SK-N-SH treated with all-trans-retinoic acid at 6 μM for 48 hours (cell line): ENCODE data around the gene LRBA.

Experiments
- ATAC-seq: fragments of 200-7000 bp; cut with Tn5 transposase; 3 replicates; pipeline ENCODE4 v1.9.1; 2020; ENCODE audit warnings: mild to moderate bottlenecking, moderate library complexity
- ARNTL ChIP-seq: fragments of 450-650 bp; formaldehyde crosslinking; IDR thresholded peaks from 2 replicates; pipeline ENCODE4 v1.5.0; 2020; ENCODE audit warnings: low read depth, mild to moderate bottlenecking, moderate library complexity, borderline replicate concordance
- BACH2 ChIP-seq: fragments of 250-450 bp; sonication (Bioruptor Pico); IDR thresholded peaks from 2 replicates; pipeline ENCODE4 v1.9.0; 2021; ENCODE audit warnings: mild to moderate bottlenecking, borderline replicate concordance
- CREB5 ChIP-seq: fragments of 250-450 bp; sonication (Bioruptor Pico); IDR thresholded peaks from 2 replicates; pipeline ENCODE4 v1.5.1; 2020; ENCODE audit warnings: low read depth, mild to moderate bottlenecking, moderate library complexity
- CSDC2 ChIP-seq: fragments of 250-450 bp; sonication (Bioruptor Pico); IDR thresholded peaks from 2 replicates; pipeline ENCODE4 v1.5.0; 2020; ENCODE audit warnings: mild to moderate bottlenecking, moderate library complexity
- ESRRG ChIP-seq: fragments of 250-450 bp; sonication (Bioruptor Pico); IDR thresholded peaks from 2 replicates; pipeline ENCODE4 v1.6.1; 2021; ENCODE audit warnings: mild to moderate bottlenecking
- GLIS3 ChIP-seq: fragments of 250-450 bp; sonication (Bioruptor Pico); IDR thresholded peaks from 2 replicates; pipeline ENCODE4 v1.5.0; 2020; ENCODE audit warnings: mild to moderate bottlenecking, moderate library complexity
- ISL1 ChIP-seq: fragments of 250-450 bp; sonication (Bioruptor Pico); IDR thresholded peaks from 2 replicates; pipeline ENCODE4 v2.1.2; 2022; ENCODE audit warnings: mild to moderate bottlenecking, moderate library complexity
- OSR1 ChIP-seq: fragments of 250-450 bp; sonication (Bioruptor Pico); IDR thresholded peaks from 2 replicates; pipeline ENCODE4 v1.8.0; 2022; ENCODE audit warnings: moderate library complexity, mild to moderate bottlenecking, inconsistent platforms
- PATZ1 ChIP-seq: fragments of 250-450 bp; sonication (Bioruptor Pico); IDR thresholded peaks from 2 replicates; pipeline ENCODE4 v1.8.0; 2020; ENCODE audit warnings: mild to moderate bottlenecking, moderate library complexity, borderline replicate concordance
- PPARA ChIP-seq: fragments of 250-450 bp; sonication (Bioruptor Pico); IDR thresholded peaks from 2 replicates; pipeline ENCODE4 v1.5.0; 2020; ENCODE audit warnings: mild to moderate bottlenecking, borderline replicate concordance
- RARB ChIP-seq: fragments of 250-450 bp; sonication (Bioruptor Pico); IDR thresholded peaks from 2 replicates; pipeline ENCODE4 v1.8.0; 2021; ENCODE audit warnings: mild to moderate bottlenecking, moderate library complexity
- SNAI2 ChIP-seq: fragments of 250-450 bp; sonication (Bioruptor Pico); IDR thresholded peaks from 2 replicates; pipeline ENCODE4 v1.5.0; 2020; ENCODE audit warnings: mild to moderate bottlenecking, moderate library complexity
- TCF4 ChIP-seq: fragments of 250-450 bp; sonication (Bioruptor Pico); IDR thresholded peaks from 2 replicates; pipeline ENCODE4 v1.8.0; 2021; ENCODE audit warnings: mild to moderate bottlenecking, moderate library complexity, borderline replicate concordance
- TOX ChIP-seq: fragments of 250-450 bp; sonication (Bioruptor Pico); IDR thresholded peaks from 2 replicates; pipeline ENCODE4 v1.8.0; 2021; ENCODE audit warnings: mild to moderate bottlenecking, moderate library complexity, borderline replicate concordance
- ZC3H10 ChIP-seq: fragments of 250-450 bp; sonication (Bioruptor Pico); IDR thresholded peaks from 2 replicates; pipeline ENCODE4 v1.5.1; 2021; ENCODE audit warnings: mild to moderate bottlenecking, moderate library complexity
- ZFP3 ChIP-seq: fragments of 250-450 bp; sonication (Bioruptor Pico); IDR thresholded peaks from 2 replicates; pipeline ENCODE4 v1.5.0; 2020; ENCODE audit warnings: mild to moderate bottlenecking, moderate library complexity
- ZFP30 ChIP-seq: fragments of 450-650 bp; formaldehyde crosslinking; IDR thresholded peaks from 2 replicates; pipeline ENCODE4 v1.5.0; 2022; ENCODE audit warnings: mild to moderate bottlenecking, moderate library complexity
- ZNF565 ChIP-seq: fragments of 450-650 bp; formaldehyde crosslinking; conservative IDR thresholded peaks from 2 replicates; pipeline ENCODE4 v1.5.0; 2020; ENCODE audit warnings: low read depth, mild to moderate bottlenecking, moderate library complexity
- ZNF70 ChIP-seq: fragments of 450-650 bp; formaldehyde crosslinking; IDR thresholded peaks from 2 replicates; pipeline ENCODE4 v1.5.0; 2020; ENCODE audit warnings: mild to moderate bottlenecking, moderate library complexity
- ZNF8 ChIP-seq: fragments of 450-650 bp; formaldehyde crosslinking; IDR thresholded peaks from 2 replicates; pipeline ENCODE4 v1.5.0; 2020; ENCODE audit warnings: mild to moderate bottlenecking, moderate library complexity
- TF ChIP-seq, protein P1 (sequence below): fragments of 250-450 bp; sonication (Bioruptor Pico); IDR thresholded peaks from 2 replicates; pipeline ENCODE4 v1.8.0; 2021; ENCODE audit warnings: low read depth, mild to moderate bottlenecking, moderate library complexity, borderline replicate concordance
- TF ChIP-seq, protein P2 (sequence below): fragments of 250-450 bp; sonication (Bioruptor Pico); IDR thresholded peaks from 2 replicates; pipeline ENCODE4 v1.5.1; 2021; ENCODE audit warnings: mild to moderate bottlenecking, moderate library complexity
- TF ChIP-seq, protein P3 (sequence below): fragments of 250-450 bp; sonication (Bioruptor Pico); IDR thresholded peaks from 2 replicates; pipeline ENCODE4 v1.5.0; 2020; ENCODE audit warnings: mild to moderate bottlenecking, moderate library complexity

Gene LRBA

GRCh38 chr4:150482581-150482980, 532.5 kb downstream of the LRBA start:
- no peak for ATAC-seq
- TF ChIP-seq ESRRG (CRISPR knock-in tag) (no peak), CREB5 (no peak), OSR1 (CRISPR knock-in tag) (no peak), PPARA (CRISPR knock-in tag) (no peak), TOX (CRISPR knock-in tag) (no peak), ZFP30 (no peak), RARB (CRISPR knock-in tag) (no peak), TCF4 (CRISPR knock-in tag) (no peak), ISL1 (no peak), BACH2 (CRISPR knock-in tag) (no peak), ZNF565 (CRISPR knock-in tag) (no peak)
- TF ChIP-seq, protein P1, sequence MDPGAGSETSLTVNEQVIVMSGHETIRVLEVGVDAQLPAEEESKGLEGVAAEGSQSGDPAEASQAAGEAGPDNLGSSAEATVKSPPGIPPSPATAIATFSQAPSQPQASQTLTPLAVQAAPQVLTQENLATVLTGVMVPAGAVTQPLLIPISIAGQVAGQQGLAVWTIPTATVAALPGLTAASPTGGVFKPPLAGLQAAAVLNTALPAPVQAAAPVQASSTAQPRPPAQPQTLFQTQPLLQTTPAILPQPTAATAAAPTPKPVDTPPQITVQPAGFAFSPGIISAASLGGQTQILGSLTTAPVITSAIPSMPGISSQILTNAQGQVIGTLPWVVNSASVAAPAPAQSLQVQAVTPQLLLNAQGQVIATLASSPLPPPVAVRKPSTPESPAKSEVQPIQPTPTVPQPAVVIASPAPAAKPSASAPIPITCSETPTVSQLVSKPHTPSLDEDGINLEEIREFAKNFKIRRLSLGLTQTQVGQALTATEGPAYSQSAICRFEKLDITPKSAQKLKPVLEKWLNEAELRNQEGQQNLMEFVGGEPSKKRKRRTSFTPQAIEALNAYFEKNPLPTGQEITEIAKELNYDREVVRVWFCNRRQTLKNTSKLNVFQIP (CRISPR knock-in tag): no peak
- TF ChIP-seq, protein P2, sequence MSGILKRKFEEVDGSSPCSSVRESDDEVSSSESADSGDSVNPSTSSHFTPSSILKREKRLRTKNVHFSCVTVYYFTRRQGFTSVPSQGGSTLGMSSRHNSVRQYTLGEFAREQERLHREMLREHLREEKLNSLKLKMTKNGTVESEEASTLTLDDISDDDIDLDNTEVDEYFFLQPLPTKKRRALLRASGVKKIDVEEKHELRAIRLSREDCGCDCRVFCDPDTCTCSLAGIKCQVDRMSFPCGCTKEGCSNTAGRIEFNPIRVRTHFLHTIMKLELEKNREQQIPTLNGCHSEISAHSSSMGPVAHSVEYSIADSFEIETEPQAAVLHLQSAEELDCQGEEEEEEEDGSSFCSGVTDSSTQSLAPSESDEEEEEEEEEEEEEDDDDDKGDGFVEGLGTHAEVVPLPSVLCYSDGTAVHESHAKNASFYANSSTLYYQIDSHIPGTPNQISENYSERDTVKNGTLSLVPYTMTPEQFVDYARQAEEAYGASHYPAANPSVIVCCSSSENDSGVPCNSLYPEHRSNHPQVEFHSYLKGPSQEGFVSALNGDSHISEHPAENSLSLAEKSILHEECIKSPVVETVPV: no peak

DNA sequence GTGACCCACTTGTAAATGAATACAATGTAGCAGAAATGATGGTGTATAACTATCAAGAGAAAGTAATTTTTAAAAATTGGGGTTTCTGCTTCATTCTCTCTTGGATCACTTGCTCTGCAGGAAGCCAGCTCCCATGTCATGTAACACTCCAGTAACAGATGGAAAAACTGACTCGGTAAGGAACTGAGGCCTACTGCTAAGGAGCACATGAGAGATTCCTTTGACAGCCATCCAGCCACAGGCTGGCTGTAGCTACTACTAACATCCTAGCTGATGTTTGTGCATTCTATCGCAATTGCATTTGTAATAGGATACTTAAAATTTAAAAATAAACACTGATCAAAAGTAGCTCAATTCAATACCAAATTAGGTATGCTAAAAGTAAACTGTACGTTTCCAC, 535.4 kb downstream of the LRBA start:
- no peak for TF ChIP-seq BACH2 (CRISPR knock-in tag)
- TF ChIP-seq, protein P3, sequence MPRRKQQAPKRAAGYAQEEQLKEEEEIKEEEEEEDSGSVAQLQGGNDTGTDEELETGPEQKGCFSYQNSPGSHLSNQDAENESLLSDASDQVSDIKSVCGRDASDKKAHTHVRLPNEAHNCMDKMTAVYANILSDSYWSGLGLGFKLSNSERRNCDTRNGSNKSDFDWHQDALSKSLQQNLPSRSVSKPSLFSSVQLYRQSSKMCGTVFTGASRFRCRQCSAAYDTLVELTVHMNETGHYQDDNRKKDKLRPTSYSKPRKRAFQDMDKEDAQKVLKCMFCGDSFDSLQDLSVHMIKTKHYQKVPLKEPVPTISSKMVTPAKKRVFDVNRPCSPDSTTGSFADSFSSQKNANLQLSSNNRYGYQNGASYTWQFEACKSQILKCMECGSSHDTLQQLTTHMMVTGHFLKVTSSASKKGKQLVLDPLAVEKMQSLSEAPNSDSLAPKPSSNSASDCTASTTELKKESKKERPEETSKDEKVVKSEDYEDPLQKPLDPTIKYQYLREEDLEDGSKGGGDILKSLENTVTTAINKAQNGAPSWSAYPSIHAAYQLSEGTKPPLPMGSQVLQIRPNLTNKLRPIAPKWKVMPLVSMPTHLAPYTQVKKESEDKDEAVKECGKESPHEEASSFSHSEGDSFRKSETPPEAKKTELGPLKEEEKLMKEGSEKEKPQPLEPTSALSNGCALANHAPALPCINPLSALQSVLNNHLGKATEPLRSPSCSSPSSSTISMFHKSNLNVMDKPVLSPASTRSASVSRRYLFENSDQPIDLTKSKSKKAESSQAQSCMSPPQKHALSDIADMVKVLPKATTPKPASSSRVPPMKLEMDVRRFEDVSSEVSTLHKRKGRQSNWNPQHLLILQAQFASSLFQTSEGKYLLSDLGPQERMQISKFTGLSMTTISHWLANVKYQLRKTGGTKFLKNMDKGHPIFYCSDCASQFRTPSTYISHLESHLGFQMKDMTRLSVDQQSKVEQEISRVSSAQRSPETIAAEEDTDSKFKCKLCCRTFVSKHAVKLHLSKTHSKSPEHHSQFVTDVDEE (CRISPR knock-in tag): no peak
- no peak for TF ChIP-seq ZNF70 (CRISPR knock-in tag)
- TF ChIP-seq ARNTL (CRISPR knock-in tag): no peak
- ATAC-seq: no peak

DNA sequence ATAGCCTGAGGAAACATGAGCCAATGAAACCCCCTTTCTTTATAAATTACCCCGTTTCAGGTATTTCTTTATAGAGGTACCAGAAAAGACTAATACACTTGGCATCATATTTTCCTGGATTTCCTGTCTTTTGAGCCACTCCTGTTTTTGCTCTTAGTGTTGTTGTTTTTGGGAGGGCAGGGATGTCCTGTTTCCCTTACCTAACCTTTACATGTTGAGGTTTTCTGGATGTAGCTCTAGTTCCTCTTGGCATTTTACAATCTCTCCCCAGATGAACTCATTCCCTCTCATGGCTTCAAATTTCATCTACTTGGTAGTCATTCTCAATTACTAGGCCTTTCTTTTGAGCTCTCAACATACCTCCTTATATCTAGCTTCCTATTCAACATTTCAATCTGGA, 537.2 kb downstream of the LRBA start:
- ATAC-seq: no peak
- no peak for TF ChIP-seq ZNF8 (CRISPR knock-in tag)
- TF ChIP-seq PATZ1 (CRISPR knock-in tag): no peak
- TF ChIP-seq SNAI2 (CRISPR knock-in tag): no peak
- TF ChIP-seq CSDC2 (CRISPR knock-in tag): no peak
- no peak for TF ChIP-seq GLIS3 (CRISPR knock-in tag)
- TF ChIP-seq ZFP3 (CRISPR knock-in tag): no peak
- TF ChIP-seq RARB (CRISPR knock-in tag): no peak
- TF ChIP-seq OSR1 (CRISPR knock-in tag): no peak
- TF ChIP-seq, protein P1 (CRISPR knock-in tag): no peak
- TF ChIP-seq ZC3H10 (CRISPR knock-in tag): no peak
- TF ChIP-seq ARNTL (CRISPR knock-in tag): no peak
- TF ChIP-seq ISL1: no peak
- TF ChIP-seq PPARA (CRISPR knock-in tag): no peak
- TF ChIP-seq ZNF565 (CRISPR knock-in tag): no peak
- no peak for TF ChIP-seq ZFP30
- TF ChIP-seq BACH2 (CRISPR knock-in tag): no peak
- TF ChIP-seq ZNF70 (CRISPR knock-in tag): no peak
- TF ChIP-seq CREB5: no peak
- TF ChIP-seq, protein P2: no peak
